ENCODE measurements around the gene ABCA2. TPM values are rescaled to one million over a fixed set of nuclear protein-coding genes. Genes with fewer than 3 reads are reported as not detected.

Gene ABCA2
- total and polyA plus RNA-seq, 2 experiments from 2014 or later = 30.5 to 56.7 TPM

GRCh38 chr9:136964171-136964689 lies 63.8 kb downstream of the ABCA2 start:
- DNase-seq (ENCODE audit: low read depth in 1 of 2, low spot score in 1 of 2) = no peak
- Histone ChIP-seq H3K9me3 (ENCODE audit: low read depth) (no peaks in the 10 kb centered on the region), H3K27me3 (no peaks in the 10 kb centered on the region), H3K4me3 (no peak overlapping the region), H3K4me1 (ENCODE audit: low read depth) (peaks cover 4% of the 10 kb centered on the region), H3K36me3 (no peaks in the 10 kb centered on the region), H3K27ac (no peak overlapping the region)
- no peak for TF ChIP-seq CTCF (IDR thresholded peaks at IDR 0.05; ENCODE audit: low read depth, low read length)

GRCh38 chr9:136963751-136964150 lies 64.3 kb downstream of the ABCA2 start:
- Histone ChIP-seq H3K4me3 (no peak overlapping the region), H3K27me3 (no peaks in the 10 kb centered on the region), H3K27ac (no peak overlapping the region), H3K4me1 (ENCODE audit: low read depth) (peaks cover 4% of the 10 kb centered on the region), H3K9me3 (ENCODE audit: low read depth) (no peaks in the 10 kb centered on the region), H3K36me3 (no peaks in the 10 kb centered on the region)
- DNase-seq (ENCODE audit: low read depth in 1 of 2, low spot score in 1 of 2) = no peak
- no peak for TF ChIP-seq CTCF (IDR thresholded peaks at IDR 0.05; ENCODE audit: low read depth, low read length)

- Histone ChIP-seq H3K9me3 (ENCODE audit: low read depth) (no peaks in the 10 kb centered on the region), H3K27me3 (no peaks in the 10 kb centered on the region), H3K4me3 (no peak overlapping the region), H3K4me1 (ENCODE audit: low read depth) (peaks cover 4% of the 10 kb centered on the region), H3K27ac (no peak overlapping the region), H3K36me3 (no peaks in the 10 kb centered on the region)
- no peak for DNase-seq (ENCODE audit: low read depth in 1 of 2, low spot score in 1 of 2)
- TF ChIP-seq CTCF (IDR thresholded peaks at IDR 0.05; ENCODE audit: low read depth, low read length) = no peak
Measured at GRCh38 chr9:136963341-136963740, 64.7 kb downstream of the ABCA2 start.

GRCh38 chr9:136962701-136963248 lies 65.3 kb downstream of the ABCA2 start:
- peaks cover 4% of the 10 kb centered on the region for H3K4me1 ChIP-seq (ENCODE audit: low read depth)
- no peak for DNase-seq (ENCODE audit: low read depth in 1 of 2, low spot score in 1 of 2)
- no peak overlapping the region for H3K4me3 ChIP-seq
- H3K36me3 ChIP-seq = no peaks in the 10 kb centered on the region
- no peaks in the 10 kb centered on the region for H3K27me3 ChIP-seq
- no peak for TF ChIP-seq CTCF (IDR thresholded peaks at IDR 0.05; ENCODE audit: low read depth, low read length)
- no peak overlapping the region for H3K27ac ChIP-seq
- H3K9me3 ChIP-seq (ENCODE audit: low read depth) = no peaks in the 10 kb centered on the region

GRCh38 chr9:136962163-136962562 lies 65.9 kb downstream of the ABCA2 start:
- no peak for DNase-seq (ENCODE audit: low read depth in 1 of 2, low spot score in 1 of 2)
- H3K4me1 ChIP-seq (ENCODE audit: low read depth) = peaks cover 4% of the 10 kb centered on the region
- no peaks in the 10 kb centered on the region for H3K9me3 ChIP-seq (ENCODE audit: low read depth)

More at GRCh38 chr9:136962163-136962562, 65.9 kb downstream of the ABCA2 start:
- Histone ChIP-seq H3K27me3 (no peaks in the 10 kb centered on the region), H3K36me3 (no peaks in the 10 kb centered on the region), H3K4me3 (no peak overlapping the region), H3K27ac (no peak overlapping the region)
- TF ChIP-seq CTCF (IDR thresholded peaks at IDR 0.05; ENCODE audit: low read depth, low read length) = no peak

All from cardiac muscle cell (in vitro differentiated cells and primary cell).